Measurements from ENCODE around the gene SLC43A2.
"Not testable (repeated sequence)": the region's sequence is repeated elsewhere in the genome, so short reads cannot be mapped to it uniquely, and the experiment has no call there.

SLC43A2 gene

DNA sequence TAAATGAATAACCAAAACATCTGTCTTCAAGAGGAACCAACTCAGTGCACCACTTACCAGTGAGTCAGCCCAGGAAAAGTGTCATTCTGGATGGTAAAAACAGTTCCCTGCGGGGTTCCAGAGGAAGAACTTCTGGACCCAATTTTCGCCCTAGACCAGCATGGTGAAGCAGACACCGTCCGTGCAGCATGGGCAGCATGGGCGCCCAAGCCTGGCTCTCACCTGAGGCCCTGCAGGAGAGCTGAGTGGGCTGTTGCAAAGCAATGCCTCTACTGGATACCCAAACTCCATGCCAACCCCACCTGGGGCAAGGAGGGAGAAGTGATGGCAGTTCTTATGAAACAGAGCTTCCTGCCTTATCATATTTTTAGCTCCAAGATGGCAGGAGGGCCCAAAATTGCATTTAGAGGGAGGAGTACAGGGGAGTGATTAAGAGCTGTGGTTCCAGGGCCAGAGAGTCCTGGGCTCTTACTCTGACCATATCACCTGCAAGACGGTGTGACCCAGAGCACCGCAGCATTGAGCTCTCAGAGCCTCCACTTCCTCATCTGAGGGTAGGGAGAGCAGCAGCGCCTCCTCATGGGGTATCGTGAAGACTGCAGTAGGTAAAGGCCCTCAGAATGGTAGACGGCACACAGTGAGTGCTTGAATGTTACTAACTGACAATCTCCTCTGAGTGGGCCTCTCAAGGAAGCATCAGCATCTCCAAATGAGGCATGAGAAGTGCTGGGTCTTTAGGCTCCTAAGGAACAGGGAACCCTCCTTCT, 95.6 kb downstream of the SLC43A2 start:
- no peak for FAIRE-seq

DNA sequence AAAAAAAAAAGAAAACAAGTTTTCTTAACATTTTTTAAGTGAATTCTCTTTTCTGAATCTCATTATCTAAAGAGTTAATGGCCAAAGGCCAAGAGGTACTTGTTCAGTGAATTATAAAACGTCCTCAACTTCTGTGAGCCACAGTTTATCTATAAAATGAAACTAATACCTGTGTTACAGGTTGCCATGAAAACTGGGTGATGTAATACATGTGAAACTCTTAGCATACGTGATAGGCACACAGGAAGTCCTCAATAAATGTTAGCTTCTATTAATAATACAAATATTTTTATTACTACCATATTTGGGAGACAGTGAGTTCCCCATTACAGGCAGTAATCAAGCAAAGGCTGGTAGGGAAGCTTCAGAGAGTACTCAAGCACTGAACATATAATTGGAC, 98.8 kb downstream of the SLC43A2 start:
- FAIRE-seq, result no peak

DNA sequence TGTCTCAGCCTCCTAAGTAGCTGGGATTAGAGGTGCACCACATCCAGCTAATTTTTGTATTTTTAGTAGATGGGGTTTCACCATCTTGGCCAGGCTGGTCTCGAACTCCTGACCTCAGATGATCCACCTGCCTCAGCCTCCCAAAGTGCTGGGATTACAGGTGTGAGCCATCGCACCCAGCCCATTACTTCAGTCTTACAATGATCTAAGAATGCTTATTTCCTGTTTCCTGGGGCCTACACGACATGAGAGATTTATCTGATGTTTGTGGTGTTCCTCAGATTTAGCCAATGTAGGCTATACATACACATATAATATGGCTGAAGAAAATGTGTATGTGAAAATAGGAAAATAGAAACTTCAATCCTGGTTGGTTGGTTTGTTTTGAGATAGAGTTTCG, 101.8 kb downstream of the SLC43A2 start:
- FAIRE-seq, result not testable (repeated sequence)

DNA sequence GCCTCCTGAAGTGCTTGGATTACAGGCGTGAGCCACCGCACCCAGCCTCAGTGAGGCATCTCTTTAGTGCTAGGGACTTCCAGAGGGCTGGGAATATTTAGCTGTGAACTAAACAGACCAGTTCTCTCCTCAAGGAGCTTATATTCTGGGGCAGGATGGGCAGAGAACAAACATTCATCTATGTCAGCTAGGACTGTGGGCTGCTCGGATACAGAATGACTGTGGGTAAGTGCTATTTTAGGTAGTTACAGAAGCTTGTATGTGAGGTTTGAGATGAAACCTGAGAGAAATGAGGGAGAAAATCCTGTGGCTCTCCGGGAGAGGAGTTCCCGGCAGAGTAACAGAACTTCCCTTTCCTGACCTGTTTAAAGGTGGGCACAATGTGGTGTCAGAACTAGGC, 106.0 kb downstream of the SLC43A2 start:
- FAIRE-seq, result no peak

DNA sequence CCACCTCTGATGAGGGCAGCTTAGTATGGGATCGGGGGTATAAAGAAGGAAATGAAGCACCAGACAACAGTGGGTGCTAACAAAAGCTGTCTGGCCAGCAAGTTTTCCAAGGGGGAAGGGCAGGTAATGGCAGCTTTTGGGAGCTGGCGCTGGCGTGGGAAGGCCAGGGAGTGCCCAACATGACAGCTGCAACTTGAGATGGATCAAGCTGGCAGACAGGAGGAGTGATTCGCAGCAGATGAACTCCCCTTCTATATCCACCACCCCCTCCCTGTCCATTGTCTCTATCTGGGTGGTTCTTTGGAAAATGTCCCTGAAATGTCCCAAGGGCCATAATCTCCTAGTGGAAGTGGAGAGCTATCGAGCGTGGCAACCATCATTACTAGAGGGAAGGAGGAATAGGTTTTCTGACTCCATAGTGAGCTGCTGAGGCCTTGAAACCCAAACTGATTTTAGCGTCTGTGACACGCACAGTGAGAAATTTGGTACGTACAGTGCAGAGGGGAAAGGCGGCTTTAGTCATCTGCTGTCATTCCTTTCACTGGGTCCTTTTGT, 107.5 kb downstream of the SLC43A2 start:
- no peak for FAIRE-seq

DNA sequence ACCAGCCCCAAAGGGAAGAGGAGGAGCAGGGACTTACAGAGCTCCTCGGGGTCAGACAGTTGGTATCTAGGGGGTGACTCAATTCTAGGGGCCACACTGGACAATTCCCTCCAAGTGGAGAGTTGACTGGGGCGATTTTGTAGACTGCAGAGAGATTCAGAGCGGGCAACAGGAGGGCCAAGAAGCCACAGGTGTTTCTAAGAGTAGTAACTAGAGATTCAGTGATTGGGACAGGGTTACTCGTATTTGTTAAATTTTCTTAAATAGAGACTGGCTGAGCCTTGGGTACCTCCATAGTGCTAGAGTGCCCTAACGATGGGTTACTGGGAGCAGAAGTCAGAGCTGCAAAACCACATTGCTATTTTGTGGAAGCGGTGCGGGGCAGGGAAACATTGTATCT, 109.0 kb downstream of the SLC43A2 start:
- no peak for FAIRE-seq
